Activated CD4-positive, alpha-beta T cell treated with anti-CD3 and anti-CD28 coated beads for 36 hours (primary cell): ENCODE measurements around the gene CDHR3. TPM values are rescaled to one million over a fixed set of nuclear protein-coding genes. Genes with fewer than 3 reads are reported as not detected.

ENCODE experiments used
- ATAC-seq: fragments of 200-7000 bp; cut with Tn5 transposase; one replicate; pipeline ENCODE4 v1.10.0; 2021; ENCODE audit warnings: mild to moderate bottlenecking, moderate library complexity
- CTCF ChIA-PET: fragments of 350-600 bp; sonication (Branson Sonifier 250); formaldehyde crosslinking; loops from one replicate; lab custom pipeline; 2021; ENCODE audit warnings: antibody characterized with exemption; lab: Charles Lee
- POLR2A ChIA-PET: fragments of 350-600 bp; sonication (Branson Sonifier 250); formaldehyde crosslinking; loops from one replicate; lab custom pipeline; 2021; ENCODE audit warnings: antibody characterized with exemption, inconsistent platforms; lab: Charles Lee
- DNase-seq: peaks from one replicate; pipeline ENCODE4 v3.0.0-alpha.2; 2020
- H3K27ac Mint-ChIP-seq: one replicate; pipeline ENCODE4 v1.8.0; 2021; ENCODE audit warnings: mixed read lengths
- H3K27me3 Mint-ChIP-seq: one replicate; pipeline ENCODE4 v1.8.0; 2021; ENCODE audit warnings: mixed read lengths
- H3K36me3 Mint-ChIP-seq: one replicate; pipeline ENCODE4 v1.8.0; 2021; ENCODE audit warnings: low read depth, mixed read lengths
- H3K4me1 Mint-ChIP-seq: one replicate; pipeline ENCODE4 v1.8.0; 2021; ENCODE audit warnings: mixed read lengths
- H3K4me3 Mint-ChIP-seq: one replicate; pipeline ENCODE4 v1.8.0; 2021; ENCODE audit warnings: mild to moderate bottlenecking, moderate library complexity, mixed read lengths
- H3K9me3 Mint-ChIP-seq: one replicate; pipeline ENCODE4 v1.8.0; 2021; ENCODE audit warnings: low read depth, mixed read lengths
- intact Hi-C, 2 experiments: fragments of 100-400 bp; cut with DNase I in 1 of 2; cut with micrococcal nuclease in 1 of 2; formaldehyde crosslinking; loops; one replicate each; pipeline versions ENCODE4 v1.14.2 to v1.15.1; 2022 to 2024; cut with DNase I, micrococcal nuclease
- total RNA-seq, 2 experiments: library from RNA; stranded (reverse); gene quantifications; one replicate each; pipeline ENCODE4 v1.2.3, GENCODE V29; 2021

CDHR3 gene
- total RNA-seq, 2 experiments from 2014 or later, result 0.55 to 0.93 TPM

DNA sequence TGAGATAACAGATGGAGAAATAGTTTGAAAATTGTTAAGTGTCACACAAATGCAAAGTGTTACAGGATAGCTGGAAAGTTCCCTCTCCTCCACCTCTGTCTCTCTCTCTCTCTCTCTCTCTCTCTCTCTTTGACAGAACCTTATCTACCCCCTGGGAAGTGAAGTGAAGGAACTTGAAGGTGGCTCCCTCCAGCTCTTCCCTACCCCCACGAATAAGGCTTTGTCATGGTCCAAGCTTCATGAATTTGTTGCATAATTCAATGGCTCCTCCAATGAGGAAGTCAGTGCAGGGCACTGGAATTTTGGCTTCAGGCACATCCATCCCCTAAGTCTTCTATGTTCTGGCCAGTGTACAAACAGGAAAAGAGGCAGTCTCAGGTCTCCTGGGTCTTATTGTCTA, 66.4 kb downstream of the CDHR3 start:
- ATAC-seq (no peak), DNase-seq (no peak)
- Mint-ChIP-seq H3K36me3 (no peaks in the 10 kb centered on the region), H3K9me3 (no peaks in the 10 kb centered on the region), H3K4me3 (no peak overlapping the region), H3K27ac (no peak overlapping the region), H3K4me1 (peaks cover 18% of the 10 kb centered on the region), H3K27me3 (no peaks in the 10 kb centered on the region)
- CTCF ChIA-PET, result interaction anchor here (0.7 to 4.7 kb wide), 4 partner anchors 12 to 460 kb away, joined by 3 to 18 read pairs (median 10); no protein-coding TSS in a partner anchor
- POLR2A ChIA-PET, result no interaction called here
- intact Hi-C loops, result no loop called here

DNA sequence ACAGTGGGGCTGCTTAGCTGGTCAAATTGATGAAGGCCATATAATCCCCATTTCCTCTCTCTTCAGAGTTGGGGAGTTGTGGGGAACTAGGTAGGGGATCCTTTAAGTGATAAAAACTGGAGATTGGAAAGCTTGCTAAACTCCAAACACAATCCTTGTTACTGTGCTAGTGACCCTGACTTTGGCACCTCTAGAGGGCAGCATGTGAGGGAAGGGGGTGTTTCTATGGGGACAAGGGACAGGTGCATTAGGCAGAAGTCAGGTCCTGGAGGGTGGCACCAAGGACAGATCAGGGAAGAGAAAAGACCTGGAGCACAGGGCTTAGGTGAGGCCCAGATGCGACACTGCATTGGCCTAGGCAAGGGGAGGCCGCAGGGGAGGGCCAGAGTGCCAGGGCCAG, 66.9 kb downstream of the CDHR3 start:
- no peaks in the 10 kb centered on the region for H3K27me3 Mint-ChIP-seq
- no peaks in the 10 kb centered on the region for H3K9me3 Mint-ChIP-seq
- DNase-seq (no peak), ATAC-seq (no peak)
- peaks cover 17% of the 10 kb centered on the region for H3K4me1 Mint-ChIP-seq
- H3K36me3 Mint-ChIP-seq, result no peaks in the 10 kb centered on the region
- intact Hi-C loops, result no loop called here
- no peak overlapping the region for H3K27ac Mint-ChIP-seq
- ChIA-PET CTCF (interaction anchor here (0.9 to 4.7 kb wide), 5 partner anchors 11 to 372 kb away, joined by 3 to 18 read pairs (median 8); no protein-coding TSS in a partner anchor), POLR2A (no interaction called here)
- H3K4me3 Mint-ChIP-seq, result no peak overlapping the region

DNA sequence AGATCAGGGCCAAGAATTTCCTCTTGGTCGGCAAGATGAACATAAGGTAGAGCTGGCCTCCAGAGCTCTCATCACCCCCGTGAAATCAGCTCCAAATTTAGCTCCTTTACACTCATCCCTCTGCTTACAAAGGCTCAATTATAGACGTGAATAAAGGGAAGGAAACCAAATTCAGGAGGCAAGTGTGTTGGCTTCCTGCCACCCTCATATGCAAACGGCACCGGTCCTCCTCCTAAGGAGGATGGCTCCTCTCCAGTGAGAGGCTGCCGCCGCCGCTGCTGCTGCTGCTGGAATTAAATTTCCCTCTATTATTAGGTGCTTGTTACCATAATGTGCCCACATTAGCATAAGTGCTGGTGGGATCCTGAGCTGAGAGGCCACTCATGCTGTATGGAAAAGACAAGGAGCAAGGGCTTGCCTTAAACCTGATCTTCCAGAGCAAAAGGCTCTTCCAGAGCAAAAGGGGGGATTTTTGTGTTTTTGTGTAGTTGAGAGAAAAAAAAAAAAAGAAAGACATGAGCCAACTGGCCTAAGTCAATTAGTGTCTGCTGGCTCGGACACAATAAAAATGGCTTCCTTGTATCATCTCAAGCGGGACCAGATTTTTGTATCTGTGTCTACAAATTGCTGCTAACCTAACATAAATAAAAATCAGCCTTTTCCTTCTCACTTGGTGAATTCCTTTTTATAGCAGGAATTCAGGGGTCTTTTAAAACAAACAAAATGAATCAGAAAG, 68.4 kb downstream of the CDHR3 start:
- H3K9me3 Mint-ChIP-seq, result no peaks in the 10 kb centered on the region
- H3K4me1 Mint-ChIP-seq, result peaks cover 10% of the 10 kb centered on the region
- ChIA-PET POLR2A (no interaction called here), CTCF (interaction anchor here (0.6 to 4.7 kb wide), 7 partner anchors 9 to 374 kb away, joined by 3 to 16 read pairs (median 3); no protein-coding TSS in a partner anchor)
- ATAC-seq (no peak), DNase-seq (no peak)
- no peaks in the 10 kb centered on the region for H3K36me3 Mint-ChIP-seq
- H3K27ac Mint-ChIP-seq, result no peak overlapping the region
- no peaks in the 10 kb centered on the region for H3K27me3 Mint-ChIP-seq
- intact Hi-C loops, result no loop called here
- no peak overlapping the region for H3K4me3 Mint-ChIP-seq

DNA sequence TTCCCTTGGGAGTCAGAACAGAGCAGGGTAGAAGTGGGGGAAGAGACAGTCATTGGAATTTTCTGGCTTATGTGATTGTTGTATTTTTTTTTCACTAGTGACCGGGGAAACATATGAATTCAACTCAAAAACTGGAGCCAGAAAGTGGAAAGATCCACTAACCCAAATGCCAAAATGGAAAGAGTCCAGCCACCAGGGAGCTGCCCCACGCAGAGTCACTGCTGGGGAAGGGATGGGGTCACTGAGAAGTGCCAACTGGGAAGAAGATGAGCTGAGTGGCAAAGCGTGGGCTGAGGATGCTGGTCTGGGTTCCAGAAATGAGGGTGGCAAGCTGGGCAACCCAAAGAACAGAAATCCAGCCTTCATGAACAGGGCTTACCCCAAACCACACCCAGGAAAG, 69.2 kb downstream of the CDHR3 start:
- ChIA-PET CTCF (no interaction called here), POLR2A (no interaction called here)
- Mint-ChIP-seq H3K4me1 (peaks cover 8% of the 10 kb centered on the region), H3K4me3 (no peak overlapping the region), H3K9me3 (no peaks in the 10 kb centered on the region), H3K27me3 (no peaks in the 10 kb centered on the region), H3K36me3 (no peaks in the 10 kb centered on the region), H3K27ac (no peak overlapping the region)
- DNase-seq (no peak), ATAC-seq (no peak)
- intact Hi-C loops, result no loop called here

DNA sequence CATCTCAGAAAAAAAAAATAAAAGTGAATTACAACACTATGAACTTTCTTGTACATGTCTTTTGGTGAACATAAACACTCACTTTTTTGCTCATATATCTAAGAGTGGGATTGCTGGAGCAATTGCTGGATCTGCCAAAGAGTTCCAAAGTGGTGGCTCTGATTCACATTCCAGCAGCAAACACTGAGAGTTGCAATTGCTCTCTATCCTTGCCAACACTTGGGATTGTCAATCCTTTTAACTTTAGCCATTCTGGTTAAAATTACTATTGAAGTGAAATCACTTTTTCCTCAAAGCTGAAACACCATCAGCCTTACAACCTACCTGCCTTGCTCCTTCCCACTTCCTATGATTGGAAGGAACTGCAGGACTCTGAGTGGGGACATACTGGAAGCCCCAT, 70.7 kb downstream of the CDHR3 start:
- no peaks in the 10 kb centered on the region for H3K27me3 Mint-ChIP-seq
- CTCF ChIA-PET, result no interaction called here
- DNase-seq (no peak), ATAC-seq (no peak)
- no peak overlapping the region for H3K27ac Mint-ChIP-seq
- POLR2A ChIA-PET, result no interaction called here
- intact Hi-C loops, result no loop called here
- H3K9me3 Mint-ChIP-seq, result no peaks in the 10 kb centered on the region
- no peak overlapping the region for H3K4me3 Mint-ChIP-seq
- H3K36me3 Mint-ChIP-seq, result no peaks in the 10 kb centered on the region
- peaks cover 8% of the 10 kb centered on the region for H3K4me1 Mint-ChIP-seq

DNA sequence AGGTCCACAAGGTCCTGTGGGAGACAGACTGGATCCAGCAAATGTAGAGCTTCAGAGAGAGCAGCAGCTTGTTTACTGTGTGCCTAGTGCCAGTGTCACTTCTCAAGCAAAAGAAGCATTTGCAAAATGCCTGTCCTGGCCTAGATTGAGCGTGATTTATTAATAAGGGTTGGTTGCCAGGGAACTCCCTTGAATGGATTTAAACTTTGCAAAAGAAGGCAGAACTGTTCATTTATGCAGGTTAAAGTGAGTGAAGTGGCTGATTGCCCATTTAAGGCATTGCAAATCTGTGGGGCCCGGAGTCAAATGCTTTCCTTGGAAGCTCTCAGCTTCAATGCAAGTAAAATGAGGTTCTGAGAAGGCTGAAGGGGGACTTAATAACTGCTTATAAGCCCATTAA, 71.3 kb downstream of the CDHR3 start:
- POLR2A ChIA-PET, result interaction anchor here (0.6 kb wide), 1 partner anchor 380 kb away, joined by 3 read pairs; no protein-coding TSS in a partner anchor

DNA sequence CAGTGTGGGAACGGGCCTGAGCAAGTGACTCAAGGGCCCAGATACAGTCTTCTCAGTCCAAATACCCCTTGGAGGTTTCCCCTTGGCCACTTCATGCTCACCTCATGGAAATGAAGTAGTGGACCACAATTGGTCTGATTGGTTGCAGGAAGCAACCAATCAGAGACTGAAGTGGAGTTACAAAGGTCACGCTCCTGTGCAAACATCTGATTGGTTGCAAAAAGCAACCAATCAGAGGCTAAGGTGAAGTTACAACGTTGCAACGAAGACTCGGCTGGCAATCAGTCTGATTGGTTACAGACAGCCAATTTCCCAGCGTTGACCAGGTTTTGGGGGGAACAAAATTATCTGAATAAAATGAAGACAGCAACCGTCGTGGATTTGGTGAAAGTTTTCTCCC, 72.5 kb downstream of the CDHR3 start:
- Mint-ChIP-seq H3K27me3 (no peaks in the 10 kb centered on the region), H3K4me3 (no peak overlapping the region), H3K4me1 (peaks cover 16% of the 10 kb centered on the region), H3K36me3 (no peaks in the 10 kb centered on the region), H3K9me3 (no peaks in the 10 kb centered on the region), H3K27ac (no peak overlapping the region)
- ATAC-seq, result no peak
- intact Hi-C loops, result no loop called here
- DNase-seq, result no peak
- ChIA-PET POLR2A (interaction anchor here (0.5 kb wide), 1 partner anchor 50 kb away, joined by 4 read pairs; no protein-coding TSS in a partner anchor), CTCF (interaction anchor here (0.8 kb wide), 1 partner anchor 307 kb away, joined by 3 read pairs; no protein-coding TSS in a partner anchor)

More for the DNA sequence above, 71.3 kb downstream of the CDHR3 start:
- Mint-ChIP-seq H3K27ac (no peak overlapping the region), H3K9me3 (no peaks in the 10 kb centered on the region), H3K4me1 (peaks cover 8% of the 10 kb centered on the region), H3K27me3 (no peaks in the 10 kb centered on the region), H3K36me3 (no peaks in the 10 kb centered on the region), H3K4me3 (no peak overlapping the region)
- CTCF ChIA-PET, result interaction anchor here (0.7 to 1.1 kb wide), 2 partner anchors 378 to 492 kb away, joined by 3 to 4 read pairs; no protein-coding TSS in a partner anchor
- intact Hi-C loops, result no loop called here
- no peak for DNase-seq
- ATAC-seq, result no peak

DNA sequence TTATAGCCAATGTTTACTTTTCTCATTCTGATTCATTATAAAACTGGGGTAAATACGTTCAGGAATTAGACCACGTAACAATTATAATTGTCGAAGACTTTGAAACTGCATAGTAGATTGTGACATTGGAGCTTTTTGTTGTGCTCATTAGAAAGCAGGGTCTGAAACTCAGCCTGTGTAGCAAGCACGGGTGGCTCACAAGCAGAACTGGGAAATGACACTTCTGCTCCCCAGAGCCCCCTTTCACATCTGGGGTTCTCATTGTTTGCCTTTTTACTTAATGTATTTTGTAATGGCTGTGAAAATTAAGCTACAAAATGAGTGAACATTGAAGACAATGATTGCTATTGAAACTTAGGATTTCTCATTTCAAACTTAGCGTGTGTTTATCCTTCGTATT, 72.9 kb downstream of the CDHR3 start:
- Mint-ChIP-seq H3K36me3 (no peaks in the 10 kb centered on the region), H3K27ac (no peak overlapping the region), H3K9me3 (no peaks in the 10 kb centered on the region), H3K27me3 (no peaks in the 10 kb centered on the region), H3K4me1 (peaks cover 18% of the 10 kb centered on the region), H3K4me3 (no peak overlapping the region)
- ChIA-PET POLR2A (interaction anchor here (0.5 kb wide), 1 partner anchor 50 kb away, joined by 4 read pairs; no protein-coding TSS in a partner anchor), CTCF (interaction anchor here (1.0 to 1.4 kb wide), 4 partner anchors 48 to 383 kb away, joined by 3 to 8 read pairs (median 3); no protein-coding TSS in a partner anchor)
- DNase-seq (no peak), ATAC-seq (no peak)
- intact Hi-C loops, result no loop called here

DNA sequence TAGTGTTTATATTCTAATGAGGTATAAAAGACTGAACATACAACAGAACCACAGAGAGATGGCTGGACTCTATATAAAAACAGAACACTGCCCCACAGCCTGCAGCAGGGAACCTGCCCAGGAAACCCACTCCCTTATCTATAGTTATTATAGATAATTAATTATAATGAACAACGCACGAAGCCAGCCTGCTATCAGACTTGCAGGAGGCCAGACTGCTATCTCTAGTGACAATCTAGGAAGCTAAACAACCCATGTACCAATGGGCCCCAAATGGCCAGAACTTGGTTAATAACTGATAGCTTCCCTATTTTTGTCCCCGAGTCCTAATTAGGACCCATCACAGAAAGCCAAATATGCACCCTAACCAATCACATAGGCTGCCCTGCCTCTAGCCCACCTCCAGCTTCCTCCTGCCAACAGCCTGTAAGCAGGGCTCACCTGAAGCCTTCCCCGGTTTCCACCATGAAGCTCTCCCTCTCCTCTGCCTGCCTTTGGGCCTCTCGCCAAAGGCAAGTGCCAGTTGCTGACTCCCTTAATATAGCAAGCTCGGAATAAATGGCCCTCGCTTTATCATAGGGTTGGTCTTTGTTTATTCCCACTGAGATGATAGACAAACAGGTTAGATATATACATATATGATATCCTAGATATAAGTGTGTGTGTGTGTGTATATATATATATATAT, 74.6 kb downstream of the CDHR3 start:
- Mint-ChIP-seq H3K4me3 (no peak overlapping the region), H3K27ac (no peak overlapping the region), H3K4me1 (peaks cover 27% of the 10 kb centered on the region), H3K9me3 (no peaks in the 10 kb centered on the region), H3K27me3 (no peaks in the 10 kb centered on the region), H3K36me3 (no peaks in the 10 kb centered on the region)
- ChIA-PET POLR2A (no interaction called here), CTCF (interaction anchor here (0.6 to 1.8 kb wide), 9 partner anchors 15 to 385 kb away, joined by 3 to 8 read pairs (median 4); no protein-coding TSS in a partner anchor)
- ATAC-seq (no peak), DNase-seq (no peak)
- intact Hi-C loops, result no loop called here

DNA sequence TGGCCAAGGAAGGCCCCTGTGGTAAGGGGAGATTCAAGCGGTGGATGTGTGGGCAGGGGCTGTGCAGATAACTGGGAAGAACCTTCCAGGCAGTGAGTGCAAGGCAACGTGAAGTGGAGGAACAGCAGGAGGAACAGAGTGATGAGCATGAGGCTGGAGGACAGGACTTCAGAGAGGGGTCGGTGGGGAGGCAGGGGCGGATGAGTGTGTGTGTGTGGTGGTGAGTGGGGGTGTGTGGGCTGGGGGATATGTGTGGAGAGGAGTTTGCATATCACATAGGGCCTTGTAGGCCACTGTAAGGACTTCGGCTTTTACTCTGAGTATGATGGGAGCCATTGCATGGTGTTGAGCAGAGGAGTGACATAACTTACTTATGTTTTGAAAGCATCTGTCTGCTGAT, 75.2 kb downstream of the CDHR3 start:
- ATAC-seq, result no peak
- no peak for DNase-seq
- no peaks in the 10 kb centered on the region for H3K36me3 Mint-ChIP-seq
- intact Hi-C loops, result no loop called here
- no peak overlapping the region for H3K27ac Mint-ChIP-seq
- H3K27me3 Mint-ChIP-seq, result no peaks in the 10 kb centered on the region
- H3K4me1 Mint-ChIP-seq, result peaks cover 31% of the 10 kb centered on the region
- ChIA-PET POLR2A (no interaction called here), CTCF (interaction anchor here (0.6 to 1.6 kb wide), 5 partner anchors 16 to 499 kb away, joined by 3 to 5 read pairs (median 4); no protein-coding TSS in a partner anchor)
- H3K4me3 Mint-ChIP-seq, result no peak overlapping the region
- no peaks in the 10 kb centered on the region for H3K9me3 Mint-ChIP-seq

DNA sequence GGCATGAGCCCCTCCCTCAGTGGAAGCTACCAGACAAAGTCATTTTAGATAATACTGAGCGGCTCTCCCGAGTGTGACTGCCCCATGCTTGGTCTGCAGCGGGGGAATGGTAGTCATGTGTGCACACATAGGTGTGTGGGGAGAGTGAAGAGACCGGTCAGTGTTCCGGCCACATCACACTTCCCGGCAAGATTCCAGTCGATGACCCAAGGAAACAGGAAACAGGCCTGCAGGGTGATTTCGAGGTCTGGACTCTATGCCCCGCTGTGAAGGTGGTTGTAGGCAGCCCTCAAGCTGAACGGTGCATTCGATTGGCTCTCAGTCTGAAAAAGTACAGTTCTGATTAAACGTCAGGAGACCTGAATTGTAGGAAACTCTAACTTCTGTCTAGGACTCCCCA, 75.9 kb downstream of the CDHR3 start:
- ATAC-seq, result no peak
- Mint-ChIP-seq H3K36me3 (no peaks in the 10 kb centered on the region), H3K27ac (no peak overlapping the region), H3K4me1 (peaks cover 31% of the 10 kb centered on the region), H3K9me3 (no peaks in the 10 kb centered on the region), H3K27me3 (no peaks in the 10 kb centered on the region), H3K4me3 (no peak overlapping the region)
- intact Hi-C loops, result no loop called here
- ChIA-PET CTCF (interaction anchor here (0.5 to 0.7 kb wide), 4 partner anchors 19 to 814 kb away, joined by 3 to 4 read pairs (median 3); no protein-coding TSS in a partner anchor), POLR2A (no interaction called here)
- DNase-seq, result no peak
